ENCODE measurements around the gene HERC2. TPM values are rescaled to one million over a fixed set of nuclear protein-coding genes. Genes with fewer than 3 reads are reported as not detected.

HERC2 gene
- total and polyA plus RNA-seq, 2 of the 13 experiments (the other 11 are each of a cell fraction or from before 2014, with no cell fraction given): 17.6 to 24.8 TPM

DNA sequence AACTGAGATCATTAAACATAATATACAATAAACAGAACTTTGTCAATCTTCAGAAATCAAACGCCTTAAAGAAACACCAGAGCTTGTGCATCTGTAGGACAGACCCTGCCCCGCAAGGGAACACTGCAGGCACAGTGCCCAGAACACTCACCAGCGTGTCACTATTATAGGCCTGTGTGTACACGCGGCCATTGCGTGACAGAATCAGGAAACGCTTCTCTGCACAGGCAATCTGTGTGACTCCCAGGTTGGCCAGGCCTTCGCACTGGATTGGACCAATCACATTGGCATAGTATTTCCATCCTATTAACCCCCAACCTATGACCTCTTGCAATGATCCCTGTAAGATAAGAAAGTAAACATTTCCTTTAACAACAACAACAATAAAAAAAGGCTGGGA is 52.9 kb downstream of the HERC2 start (continued):
- TF ChIP-seq GLMP (CRISPR knock-in tag; IDR thresholded peaks at IDR 0.05; ENCODE audit: borderline replicate concordance): no peak
- TF ChIP-seq, protein P1, sequence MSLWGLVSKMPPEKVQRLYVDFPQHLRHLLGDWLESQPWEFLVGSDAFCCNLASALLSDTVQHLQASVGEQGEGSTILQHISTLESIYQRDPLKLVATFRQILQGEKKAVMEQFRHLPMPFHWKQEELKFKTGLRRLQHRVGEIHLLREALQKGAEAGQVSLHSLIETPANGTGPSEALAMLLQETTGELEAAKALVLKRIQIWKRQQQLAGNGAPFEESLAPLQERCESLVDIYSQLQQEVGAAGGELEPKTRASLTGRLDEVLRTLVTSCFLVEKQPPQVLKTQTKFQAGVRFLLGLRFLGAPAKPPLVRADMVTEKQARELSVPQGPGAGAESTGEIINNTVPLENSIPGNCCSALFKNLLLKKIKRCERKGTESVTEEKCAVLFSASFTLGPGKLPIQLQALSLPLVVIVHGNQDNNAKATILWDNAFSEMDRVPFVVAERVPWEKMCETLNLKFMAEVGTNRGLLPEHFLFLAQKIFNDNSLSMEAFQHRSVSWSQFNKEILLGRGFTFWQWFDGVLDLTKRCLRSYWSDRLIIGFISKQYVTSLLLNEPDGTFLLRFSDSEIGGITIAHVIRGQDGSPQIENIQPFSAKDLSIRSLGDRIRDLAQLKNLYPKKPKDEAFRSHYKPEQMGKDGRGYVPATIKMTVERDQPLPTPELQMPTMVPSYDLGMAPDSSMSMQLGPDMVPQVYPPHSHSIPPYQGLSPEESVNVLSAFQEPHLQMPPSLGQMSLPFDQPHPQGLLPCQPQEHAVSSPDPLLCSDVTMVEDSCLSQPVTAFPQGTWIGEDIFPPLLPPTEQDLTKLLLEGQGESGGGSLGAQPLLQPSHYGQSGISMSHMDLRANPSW (CRISPR knock-in tag; IDR thresholded peaks at IDR 0.05; ENCODE audit: borderline replicate concordance): no peak
- TF ChIP-seq, protein P2, sequence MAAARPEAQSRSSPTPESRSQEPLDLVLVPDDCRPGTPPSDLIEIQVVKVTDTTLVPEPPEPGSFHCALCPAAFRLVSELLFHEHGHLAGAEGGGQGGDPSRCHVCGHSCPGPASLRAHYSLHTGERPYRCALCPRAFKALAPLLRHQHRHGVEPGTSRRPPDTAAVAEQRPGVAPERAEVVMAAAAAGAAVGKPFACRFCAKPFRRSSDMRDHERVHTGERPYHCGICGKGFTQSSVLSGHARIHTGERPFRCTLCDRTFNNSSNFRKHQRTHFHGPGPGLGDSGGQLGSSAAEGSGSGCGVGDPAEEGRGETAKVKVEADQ (CRISPR knock-in tag; IDR thresholded peaks at IDR 0.05; ENCODE audit: borderline replicate concordance): no peak
- TF ChIP-seq ZNF10 (CRISPR knock-in tag; IDR thresholded peaks at IDR 0.05; ENCODE audit: borderline replicate concordance, low read depth): no peak
- no peak for TF ChIP-seq NR2F1 (CRISPR knock-in tag; IDR thresholded peaks at IDR 0.05)
- TF ChIP-seq HMGA1 (CRISPR knock-in tag; conservative IDR thresholded peaks at IDR 0.05): no peak

DNA sequence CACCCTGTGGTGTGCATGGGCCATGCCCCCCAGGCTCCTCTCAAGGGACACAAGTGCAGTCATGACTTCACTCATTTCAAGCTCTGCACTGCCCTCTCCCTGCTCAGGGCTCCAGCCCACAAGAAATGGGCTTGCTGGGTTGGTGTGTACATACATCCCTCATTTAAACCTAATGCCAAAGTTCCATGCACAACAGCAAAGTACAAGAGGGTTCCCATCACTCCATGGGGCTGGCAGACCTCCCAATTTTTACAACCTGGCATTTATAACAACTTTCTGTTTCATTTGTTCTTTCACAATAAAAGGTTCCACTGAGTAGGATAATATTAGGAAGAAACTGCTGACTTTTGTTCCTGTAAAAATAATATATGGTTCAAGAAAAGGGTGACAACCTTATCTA is 54.3 kb downstream of the HERC2 start:
- FAIRE-seq: no peak
- H3K36me3 ChIP-seq (replicated peaks in 1 of 2; ENCODE audit: control insufficient read depth in 1 of 2, insufficient read depth in 2 of 2, low read length in 2 of 2): peaks cover 18 to 56% of the 10 kb centered on the region in 2 experiments
- DNase-seq (ENCODE audit: low spot score): no peak
- H3K9ac ChIP-seq (ENCODE audit: insufficient read depth, low read depth, low read length): no peak overlapping the region
- no peaks in the 10 kb centered on the region for H3K79me2 ChIP-seq (ENCODE audit: insufficient read depth, low read length)
- no peaks in the 10 kb centered on the region for H3K9me3 ChIP-seq (ENCODE audit: low read length)
- CTCF ChIA-PET (ENCODE audit: low intra/inter-chr PET ratio, low total read pairs): no interaction called here
- H3K4me2 ChIP-seq (ENCODE audit: low read depth, low read length): no peak overlapping the region
- H4K20me1 ChIP-seq (ENCODE audit: insufficient read depth, low read length): no peaks in the 10 kb centered on the region
- no peak overlapping the region for H2AFZ ChIP-seq (ENCODE audit: low read length)
- BruUV-seq (replicated peaks): no TSS peak
- H3K27ac ChIP-seq (ENCODE audit: extremely low read length, insufficient read depth, low read length): no peak overlapping the region
- in situ Hi-C loops (cut with HindIII; ENCODE audit: extremely low pct_ligation_motif_present, low pct_unique_long_range_greater_than_20kb): no loop called here
- POLR2A ChIA-PET: no interaction called here
- H3K4me3 ChIP-seq (replicated peaks in 1 of 3; ENCODE audit: insufficient read depth in 1 of 3, low read depth in 2 of 3, low read length in 3 of 3): no peak overlapping the region
- TF ChIP-seq NR2C2 (CRISPR knock-in tag; IDR thresholded peaks at IDR 0.05; ENCODE audit: borderline replicate concordance): no peak
- no peak for TF ChIP-seq ZEB1 (IDR thresholded peaks at IDR 0.05; ENCODE audit: insufficient replicate concordance, low read depth)
- TF ChIP-seq, protein P3, sequence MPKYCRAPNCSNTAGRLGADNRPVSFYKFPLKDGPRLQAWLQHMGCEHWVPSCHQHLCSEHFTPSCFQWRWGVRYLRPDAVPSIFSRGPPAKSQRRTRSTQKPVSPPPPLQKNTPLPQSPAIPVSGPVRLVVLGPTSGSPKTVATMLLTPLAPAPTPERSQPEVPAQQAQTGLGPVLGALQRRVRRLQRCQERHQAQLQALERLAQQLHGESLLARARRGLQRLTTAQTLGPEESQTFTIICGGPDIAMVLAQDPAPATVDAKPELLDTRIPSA (CRISPR knock-in tag; IDR thresholded peaks at IDR 0.05; ENCODE audit: borderline replicate concordance): no peak
- no peak for ATAC-seq
- H3K27me3 ChIP-seq (ENCODE audit: control insufficient read depth in 1 of 2, insufficient read depth in 2 of 2, low read length in 2 of 2): no peaks in the 10 kb centered on the region
- no peaks in the 10 kb centered on the region for H3K4me1 ChIP-seq (ENCODE audit: insufficient read depth, low read length)
- intact Hi-C loops (cut with micrococcal nuclease; ENCODE audit: unreplicated experiment): no loop called here

All from HepG2 (cell line).